ENCODE data around the gene JAKMIP2. TPM values are rescaled to one million over a fixed set of nuclear protein-coding genes. Genes with fewer than 3 reads are reported as not detected.
"Not testable (repeated sequence)": the region's sequence is repeated elsewhere in the genome, so short reads cannot be mapped to it uniquely, and the experiment has no call there.

The JAKMIP2 gene
- total RNA-seq, 1 donor from 2014 or later = 0.49 TPM

- DNase-seq = no peak
Measured at GRCh38 chr5:147591120-147591519, 191.4 kb downstream of the JAKMIP2 start.

GRCh38 chr5:147590096-147590495, 192.4 kb downstream of the JAKMIP2 start:
- DNase-seq = no peak

DNA sequence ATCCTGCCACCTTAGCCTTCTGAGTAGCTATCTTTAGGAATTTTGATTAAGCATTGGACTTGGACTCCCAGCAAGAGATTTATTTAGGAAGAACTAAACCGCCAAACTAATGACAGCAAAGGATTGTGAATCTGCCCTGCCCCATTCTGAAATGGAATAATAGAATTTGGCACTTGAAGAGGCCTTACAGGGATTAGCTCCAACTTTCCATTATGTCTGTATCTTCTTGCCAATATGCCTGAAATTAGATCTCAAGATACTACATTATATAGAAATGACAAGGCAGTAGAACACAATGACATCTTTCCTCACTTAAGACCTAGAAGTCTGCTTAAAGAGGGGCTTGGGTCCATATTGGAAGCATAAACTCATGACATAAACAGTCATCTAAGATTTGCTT, 195.7 kb downstream of the JAKMIP2 start:
- peak; percentile 55 for DNase-seq

DNA sequence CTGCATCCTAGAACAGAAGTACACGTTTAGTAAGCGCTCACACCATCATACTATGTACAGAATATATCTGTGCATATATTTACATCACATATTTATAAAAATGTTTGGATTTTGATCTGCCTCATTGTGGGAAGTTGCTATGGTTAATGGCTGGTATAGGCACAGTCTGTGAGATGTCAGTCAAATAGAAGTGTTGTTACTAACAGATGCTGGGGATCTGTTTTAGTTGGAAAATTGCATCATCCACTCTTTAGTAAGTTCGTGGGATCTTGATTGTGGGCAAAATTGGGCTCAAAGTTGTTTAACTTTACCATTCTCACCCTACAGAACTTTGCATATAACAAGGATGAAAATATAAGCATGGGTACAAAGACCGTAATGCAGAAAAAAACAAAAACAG, 196.3 kb downstream of the JAKMIP2 start:
- no peak for DNase-seq

DNA sequence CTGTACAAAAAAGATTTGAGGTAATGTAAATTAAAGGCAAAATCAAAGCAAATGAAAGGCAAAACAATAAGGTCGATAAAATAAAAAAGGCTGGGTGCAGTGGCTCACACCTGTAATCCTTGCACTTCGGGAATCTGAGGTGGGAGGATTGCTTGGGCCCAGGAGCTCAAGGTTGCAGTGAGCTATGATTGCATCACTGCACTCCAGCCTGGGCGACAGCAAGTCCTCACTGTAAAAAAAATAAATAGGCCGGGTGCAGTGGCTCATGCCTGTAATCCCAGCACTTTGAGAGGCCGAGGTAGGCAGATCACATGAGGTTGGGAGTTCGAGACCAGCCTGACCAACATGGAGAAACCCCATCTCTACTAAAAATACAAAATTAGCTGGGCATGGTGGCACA, 200.3 kb downstream of the JAKMIP2 start:
- DNase-seq = not testable (repeated sequence)

GRCh38 chr5:147580418-147580817, 202.1 kb downstream of the JAKMIP2 start:
- DNase-seq = not testable (repeated sequence)

- peak; percentile 41 for DNase-seq
Measured at GRCh38 chr5:147578228-147579024, 204.1 kb downstream of the JAKMIP2 start.

DNA sequence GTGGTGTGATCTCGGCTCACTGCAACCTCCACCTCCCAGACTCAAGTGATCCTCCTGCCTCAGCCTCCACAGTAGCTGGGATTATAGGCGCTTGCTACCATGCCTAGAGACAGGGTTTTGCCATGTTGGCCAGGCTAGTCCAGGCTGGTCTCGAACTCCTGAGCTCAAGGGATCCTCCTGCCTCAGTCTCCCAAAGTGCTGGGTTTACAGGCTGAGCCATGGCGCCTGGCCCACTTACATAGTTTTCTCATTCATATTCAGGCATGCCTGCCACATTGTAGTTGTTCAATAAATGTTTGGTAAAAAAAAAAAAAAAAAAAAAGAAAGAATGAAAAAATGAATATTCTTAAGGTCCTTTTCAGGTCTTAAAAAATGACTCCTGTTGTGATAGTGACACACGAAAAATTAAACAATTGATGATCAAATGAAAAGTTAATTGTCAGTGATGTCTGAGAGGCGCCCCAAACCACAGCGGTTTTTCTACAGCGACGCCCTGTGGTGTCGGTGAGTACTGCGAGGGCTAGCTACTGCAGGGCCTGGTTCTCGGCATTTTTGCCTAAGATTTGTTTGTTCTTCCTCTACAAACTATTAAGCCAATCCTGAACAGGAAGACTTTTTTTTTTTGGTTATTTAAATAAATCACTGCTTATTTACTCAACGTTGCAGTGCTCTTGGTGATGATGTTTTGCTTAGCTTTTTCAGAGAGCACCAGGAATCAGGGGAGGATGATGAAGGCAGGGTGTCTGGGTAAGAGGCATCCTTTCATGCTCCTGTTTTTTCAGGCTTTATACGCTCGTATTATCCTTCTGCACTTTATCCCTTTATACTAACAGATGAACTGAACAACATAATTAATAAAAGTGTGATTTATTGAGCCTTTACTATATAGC, 205.6 kb downstream of the JAKMIP2 start:
- peak; percentile 16 for DNase-seq

- DNase-seq = no peak
Measured at GRCh38 chr5:147575598-147575997, 206.9 kb downstream of the JAKMIP2 start.

DNA sequence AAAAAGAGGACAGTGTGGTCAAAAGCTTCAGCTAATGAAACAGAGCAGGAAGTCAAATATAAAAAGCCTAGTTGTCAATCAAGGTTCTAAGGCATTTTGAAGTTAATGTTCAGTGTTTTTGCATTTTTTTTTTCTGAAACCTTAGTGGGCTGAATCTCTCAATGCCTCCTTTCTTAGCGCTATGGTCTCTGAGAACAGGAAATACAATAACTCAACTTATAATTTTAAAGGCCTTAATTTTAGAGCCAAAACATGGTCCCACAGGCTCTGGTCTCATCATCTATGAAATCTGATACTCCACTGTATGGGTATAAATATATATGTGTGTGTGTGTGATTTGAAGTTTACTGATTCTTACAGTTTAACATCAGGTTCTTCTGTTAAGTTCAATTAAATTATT, 209.3 kb downstream of the JAKMIP2 start:
- DNase-seq = peak; percentile 25

GRCh38 chr5:147568710-147569406, 213.7 kb downstream of the JAKMIP2 start:
- no peak for DNase-seq

- DNase-seq = no peak
Measured at GRCh38 chr5:147567917-147568598, 214.5 kb downstream of the JAKMIP2 start.

- no peak for DNase-seq
Measured at GRCh38 chr5:147565524-147565923, 217.0 kb downstream of the JAKMIP2 start.

GRCh38 chr5:147564124-147564486, 218.4 kb downstream of the JAKMIP2 start:
- DNase-seq = no peak

DNA sequence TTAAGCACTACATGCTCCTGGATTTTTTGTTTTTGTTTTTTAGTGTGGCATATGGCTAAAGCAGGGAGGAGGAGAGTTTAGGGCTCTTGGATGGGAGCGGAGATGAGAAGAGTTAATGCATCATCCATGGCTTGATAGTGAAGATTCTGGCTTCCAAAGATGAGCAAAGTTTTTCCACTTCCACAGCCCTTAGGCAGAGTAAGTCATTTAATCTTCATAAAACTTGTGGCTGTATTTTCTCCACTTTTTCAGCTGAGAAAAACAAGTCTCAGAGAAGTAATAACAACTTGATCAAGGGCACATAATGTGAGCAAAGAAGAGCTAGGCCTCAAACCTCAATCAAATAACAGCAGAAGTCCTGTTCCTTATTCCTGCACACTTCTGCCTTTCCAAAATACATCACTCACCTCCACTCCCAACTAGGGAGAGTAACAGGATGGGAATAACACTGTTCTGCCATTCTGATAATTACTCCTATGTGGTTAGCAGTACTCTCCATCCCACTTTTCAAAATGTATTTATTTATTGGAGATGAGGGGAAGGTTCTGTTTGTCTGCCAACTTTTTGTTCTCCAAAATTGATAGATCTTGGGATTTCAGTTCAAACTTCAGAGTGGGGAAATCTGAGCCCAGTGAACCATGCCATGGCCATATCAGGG, 218.9 kb downstream of the JAKMIP2 start:
- no peak for DNase-seq

GRCh38 chr5:147561435-147561834, 221.1 kb downstream of the JAKMIP2 start:
- no peak for DNase-seq

DNA sequence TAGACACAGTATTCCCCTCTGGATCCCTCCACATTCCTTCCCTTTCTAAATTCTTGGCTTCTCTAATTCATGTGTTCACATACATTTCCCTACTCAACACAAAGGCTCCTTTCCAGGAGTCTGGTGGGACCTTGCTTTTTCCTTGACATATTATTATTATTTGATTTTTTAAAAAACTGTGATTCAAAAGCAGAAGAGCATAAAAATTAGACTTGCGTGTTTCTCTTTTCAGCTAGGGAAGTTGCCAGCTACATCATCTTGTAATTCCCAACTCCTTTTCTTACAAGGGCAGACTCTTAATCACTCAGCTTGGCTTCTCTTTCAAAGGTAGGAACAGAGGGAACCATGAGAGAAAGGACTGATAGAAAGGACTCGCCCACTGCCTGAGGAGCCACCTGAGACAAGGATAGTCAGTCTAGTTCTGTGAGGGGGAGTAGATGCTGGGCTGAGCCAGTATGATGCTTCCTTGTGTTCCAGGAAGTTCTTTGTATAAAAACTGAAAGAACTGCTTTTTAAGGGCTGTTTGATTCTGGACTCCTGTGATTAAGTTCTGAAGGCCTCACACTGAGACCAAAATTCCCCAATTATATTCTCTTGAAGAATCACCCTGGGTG, 221.7 kb downstream of the JAKMIP2 start:
- peak; percentile 81 for DNase-seq

- DNase-seq = no peak
Measured at GRCh38 chr5:147559749-147560148, 222.8 kb downstream of the JAKMIP2 start.

DNA sequence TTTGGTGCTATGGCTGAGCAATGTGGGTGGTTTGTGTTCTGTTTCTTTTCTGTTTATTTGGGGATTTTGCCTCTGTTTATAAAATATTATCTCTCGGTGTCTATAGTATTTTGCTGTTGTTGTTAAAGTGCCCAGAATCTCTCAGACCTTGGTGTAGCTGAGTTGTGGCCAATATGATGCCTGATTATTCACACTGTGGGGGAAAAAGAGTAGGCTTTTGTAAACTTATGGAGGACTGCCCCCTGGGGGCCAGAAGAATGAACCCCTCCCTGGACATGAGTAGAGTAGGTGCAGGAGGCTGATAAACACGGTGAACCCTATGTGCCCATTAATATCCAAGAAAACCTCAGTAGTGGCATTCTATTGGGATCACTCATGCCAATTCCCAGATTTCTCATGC, 223.7 kb downstream of the JAKMIP2 start:
- DNase-seq = no peak

DNA sequence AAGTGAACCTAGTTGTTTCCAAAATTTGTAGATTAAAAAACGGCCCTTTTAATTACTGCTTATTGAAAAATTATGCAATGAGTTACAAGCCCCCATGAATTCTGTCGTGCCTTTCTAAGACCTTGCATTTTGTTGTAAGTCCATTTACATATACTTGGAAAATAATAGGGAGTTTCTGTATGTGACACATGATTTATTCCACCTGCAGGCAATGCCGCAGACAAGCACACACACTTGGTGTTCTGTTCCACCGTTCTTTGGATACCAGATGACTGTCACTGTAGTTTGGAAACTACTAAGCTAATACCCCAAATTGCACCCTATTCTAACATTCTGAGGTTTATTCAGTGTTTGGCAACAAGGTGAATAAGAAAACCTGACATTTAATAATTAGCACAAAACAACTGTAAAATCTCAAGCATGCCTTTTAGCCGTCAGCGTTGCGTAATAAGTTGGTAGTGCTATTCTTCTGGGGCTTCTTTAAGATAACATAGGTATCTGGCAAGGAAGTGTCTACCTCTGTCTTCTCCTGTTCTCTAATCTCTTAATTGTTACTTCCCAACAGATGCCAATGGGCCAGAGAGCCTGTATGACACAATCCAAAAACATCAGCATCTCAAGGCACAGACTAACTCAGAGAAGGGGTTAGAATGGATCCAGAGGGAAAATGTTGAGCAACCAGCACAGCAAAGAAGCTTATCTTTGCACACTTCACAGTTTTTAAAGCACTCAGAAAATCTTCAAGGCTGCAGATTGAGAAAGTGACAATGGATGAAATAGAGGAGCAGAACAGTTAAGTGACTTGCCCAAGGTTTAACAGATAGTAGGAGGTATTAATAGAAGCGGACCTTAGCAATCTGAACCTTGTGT, 224.4 kb downstream of the JAKMIP2 start:
- no peak for DNase-seq

Data from skin of body (tissue), 2 donors.